DOHH2 (cell line): ENCODE measurements around the gene MAP1LC3A.

Source experiments
- H3F3A ChIP-seq: fragments of 200-600 bp; sonication (generic), shearing (Covaris generic); 2 replicates; pipeline ENCODE4 v1.6.0; 2016; ENCODE audit warnings: antibody characterized with exemption, mild to moderate bottlenecking; ENCODE audit not compliant: control insufficient read depth, insufficient read depth
- H3K27ac ChIP-seq: fragments of 200-600 bp; sonication (generic); 2 replicates; pipeline ENCODE4 v1.5.1; 2014; ENCODE audit warnings: low read depth, mild to moderate bottlenecking, low read length, moderate library complexity
- H3K27me3 ChIP-seq: fragments of 200-600 bp; sonication (generic); 2 replicates; pipeline ENCODE4 v1.6.1; 2014; ENCODE audit warnings: mild to moderate bottlenecking, low read length, mixed read lengths; ENCODE audit not compliant: control insufficient read depth
- H3K36me3 ChIP-seq: fragments of 200-600 bp; sonication (generic); 2 replicates; pipeline ENCODE4 v1.6.1; 2014; ENCODE audit warnings: mild to moderate bottlenecking, low read length, moderate library complexity, mixed read lengths; ENCODE audit not compliant: control insufficient read depth
- H3K4me1 ChIP-seq: fragments of 200-600 bp; sonication (generic); 2 replicates; pipeline ENCODE4 v1.6.1; 2014; ENCODE audit warnings: mild to moderate bottlenecking, low read length, mixed read lengths; ENCODE audit not compliant: control insufficient read depth
- H3K4me2 ChIP-seq: fragments of 200-600 bp; sonication (generic); 2 replicates; pipeline ENCODE4 v1.6.0; 2014; ENCODE audit warnings: mild to moderate bottlenecking, low read length, moderate library complexity
- H3K4me3 ChIP-seq: fragments of 200-600 bp; sonication (generic); 2 replicates; pipeline ENCODE4 v1.5.1; 2014; ENCODE audit warnings: mild to moderate bottlenecking, low read length, mixed read lengths
- H3K79me2 ChIP-seq: fragments of 200-600 bp; sonication (generic); 2 replicates; pipeline ENCODE4 v1.6.1; 2014; ENCODE audit warnings: mild to moderate bottlenecking, low read length, mixed read lengths; ENCODE audit not compliant: control insufficient read depth
- H3K9me2 ChIP-seq: fragments of 200-600 bp; sonication (generic); replicated peaks from 2 replicates; pipeline ENCODE4 v1.6.1; 2014; ENCODE audit warnings: mild to moderate bottlenecking, low read length, mixed read lengths; ENCODE audit not compliant: control insufficient read depth
- H3K9me3 ChIP-seq: fragments of 200-600 bp; sonication (generic); 2 replicates; pipeline ENCODE4 v1.6.1; 2014; ENCODE audit warnings: antibody characterized with exemption, low read length, mixed read lengths; ENCODE audit not compliant: control insufficient read depth, insufficient read depth
- H4K20me1 ChIP-seq: fragments of 200-600 bp; sonication (generic); 2 replicates; pipeline ENCODE4 v1.6.0; 2014; ENCODE audit warnings: low read depth, mild to moderate bottlenecking, antibody characterized with exemption, low read length, moderate library complexity; ENCODE audit not compliant: control insufficient read depth, insufficient read depth
- EZH2phosphoT487 ChIP-seq: fragments of 200-600 bp; sonication (generic); IDR thresholded peaks from 2 replicates; pipeline ENCODE4 v1.6.1; 2017; ENCODE audit warnings: borderline replicate concordance, mild to moderate bottlenecking, antibody characterized with exemption, low read length, moderate library complexity, mixed read lengths
- TF ChIP-seq, protein P1 (sequence below): fragments of 200-600 bp; sonication (generic); IDR thresholded peaks from one replicate; pipeline ENCODE4 v1.5.1; 2014; ENCODE audit warnings: antibody characterized with exemption, mild to moderate bottlenecking, low read depth, low read length; ENCODE audit not compliant: poor library complexity, severe bottlenecking

Gene MAP1LC3A

DNA sequence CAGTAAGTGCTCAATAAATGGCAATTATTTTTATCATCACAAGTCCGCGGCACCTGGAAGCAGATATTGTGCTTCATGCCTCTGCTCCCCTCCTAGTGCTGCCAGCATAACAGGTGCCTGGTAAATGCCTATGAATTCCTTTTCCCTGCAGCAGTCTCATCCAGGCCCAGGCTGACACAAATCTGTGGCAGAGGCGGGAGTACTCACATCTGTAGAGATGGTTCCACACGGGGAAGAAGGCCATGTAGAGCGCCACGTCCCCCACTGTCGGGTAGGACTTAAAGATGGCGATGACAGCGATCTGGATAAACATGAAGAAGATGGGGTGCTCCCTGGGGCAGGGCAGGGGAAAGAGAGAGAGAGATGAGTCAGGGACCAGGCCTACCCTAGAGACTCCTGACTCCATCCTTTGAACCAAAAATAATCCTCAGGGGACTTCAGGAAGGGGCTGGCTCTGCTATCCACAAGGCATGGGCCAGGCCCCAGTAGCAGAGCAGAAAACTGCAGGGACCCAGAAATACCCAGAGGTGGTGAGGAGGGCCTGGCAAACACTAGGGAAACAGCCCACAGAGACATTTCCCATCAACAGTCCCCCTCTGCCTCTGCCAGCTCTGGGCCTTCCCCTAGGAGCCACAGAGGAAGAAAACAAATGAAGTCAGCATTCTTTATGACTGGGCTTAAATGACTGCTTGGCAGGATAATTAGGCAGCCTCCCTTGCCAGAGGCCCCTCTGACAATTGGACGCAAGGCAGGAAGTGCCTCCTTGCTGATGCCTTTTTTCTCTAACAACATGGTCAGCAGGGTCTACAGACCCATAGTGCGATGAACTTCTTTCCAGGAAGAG is 23.0 kb downstream of the MAP1LC3A start:
- no peaks in the 10 kb centered on the region for H3F3A ChIP-seq
- H3K9me3 ChIP-seq, result peaks cover 4% of the 10 kb centered on the region; the same call in 1 of the 2 replicates
- H3K27me3 ChIP-seq, result no peaks in the 10 kb centered on the region
- H3K79me2 ChIP-seq, result no peaks in the 10 kb centered on the region
- H3K4me1 ChIP-seq, result peaks cover 13% of the 10 kb centered on the region
- H3K9me2 ChIP-seq, result no peaks in the 10 kb centered on the region
- H3K4me2 ChIP-seq, result no peak overlapping the region
- no peak overlapping the region for H3K4me3 ChIP-seq
- H3K27ac ChIP-seq, result no peak overlapping the region
- H4K20me1 ChIP-seq, result no peaks in the 10 kb centered on the region
- H3K36me3 ChIP-seq, result peaks cover 16% of the 10 kb centered on the region
- TF ChIP-seq, protein P1, sequence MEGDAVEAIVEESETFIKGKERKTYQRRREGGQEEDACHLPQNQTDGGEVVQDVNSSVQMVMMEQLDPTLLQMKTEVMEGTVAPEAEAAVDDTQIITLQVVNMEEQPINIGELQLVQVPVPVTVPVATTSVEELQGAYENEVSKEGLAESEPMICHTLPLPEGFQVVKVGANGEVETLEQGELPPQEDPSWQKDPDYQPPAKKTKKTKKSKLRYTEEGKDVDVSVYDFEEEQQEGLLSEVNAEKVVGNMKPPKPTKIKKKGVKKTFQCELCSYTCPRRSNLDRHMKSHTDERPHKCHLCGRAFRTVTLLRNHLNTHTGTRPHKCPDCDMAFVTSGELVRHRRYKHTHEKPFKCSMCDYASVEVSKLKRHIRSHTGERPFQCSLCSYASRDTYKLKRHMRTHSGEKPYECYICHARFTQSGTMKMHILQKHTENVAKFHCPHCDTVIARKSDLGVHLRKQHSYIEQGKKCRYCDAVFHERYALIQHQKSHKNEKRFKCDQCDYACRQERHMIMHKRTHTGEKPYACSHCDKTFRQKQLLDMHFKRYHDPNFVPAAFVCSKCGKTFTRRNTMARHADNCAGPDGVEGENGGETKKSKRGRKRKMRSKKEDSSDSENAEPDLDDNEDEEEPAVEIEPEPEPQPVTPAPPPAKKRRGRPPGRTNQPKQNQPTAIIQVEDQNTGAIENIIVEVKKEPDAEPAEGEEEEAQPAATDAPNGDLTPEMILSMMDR, result no peak
- TF ChIP-seq EZH2phosphoT487, result no peak

DNA sequence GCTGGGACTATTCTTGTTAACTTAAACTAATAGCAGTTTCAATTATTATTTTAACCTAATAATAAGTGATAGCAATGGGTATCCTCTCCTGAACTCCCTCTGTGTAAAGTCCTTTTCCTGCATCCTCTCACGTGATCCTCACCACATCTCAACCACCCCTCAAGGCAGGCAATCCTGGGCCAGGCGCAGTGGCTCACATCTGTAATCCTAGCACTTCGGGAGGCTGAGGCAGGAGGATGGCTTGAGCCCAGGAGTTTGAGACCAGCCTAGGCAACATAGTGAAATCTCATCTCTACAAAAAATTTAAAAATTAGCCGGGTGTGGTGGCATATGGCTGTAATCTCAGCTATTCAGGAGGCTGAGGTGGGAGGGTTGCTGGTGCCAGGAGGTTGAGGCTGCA is 23.7 kb downstream of the MAP1LC3A start:
- no peak overlapping the region for H3K27ac ChIP-seq
- no peaks in the 10 kb centered on the region for H3F3A ChIP-seq
- H3K4me3 ChIP-seq, result no peak overlapping the region
- no peaks in the 10 kb centered on the region for H3K9me2 ChIP-seq
- H3K36me3 ChIP-seq, result peaks cover 16% of the 10 kb centered on the region
- peaks cover 13% of the 10 kb centered on the region for H3K4me1 ChIP-seq
- TF ChIP-seq, protein P1, result no peak
- TF ChIP-seq EZH2phosphoT487, result no peak
- no peaks in the 10 kb centered on the region for H4K20me1 ChIP-seq
- H3K27me3 ChIP-seq, result no peaks in the 10 kb centered on the region
- no peak overlapping the region for H3K4me2 ChIP-seq
- peaks cover 4% of the 10 kb centered on the region; the same call in 1 of the 2 replicates for H3K9me3 ChIP-seq
- no peaks in the 10 kb centered on the region for H3K79me2 ChIP-seq

DNA sequence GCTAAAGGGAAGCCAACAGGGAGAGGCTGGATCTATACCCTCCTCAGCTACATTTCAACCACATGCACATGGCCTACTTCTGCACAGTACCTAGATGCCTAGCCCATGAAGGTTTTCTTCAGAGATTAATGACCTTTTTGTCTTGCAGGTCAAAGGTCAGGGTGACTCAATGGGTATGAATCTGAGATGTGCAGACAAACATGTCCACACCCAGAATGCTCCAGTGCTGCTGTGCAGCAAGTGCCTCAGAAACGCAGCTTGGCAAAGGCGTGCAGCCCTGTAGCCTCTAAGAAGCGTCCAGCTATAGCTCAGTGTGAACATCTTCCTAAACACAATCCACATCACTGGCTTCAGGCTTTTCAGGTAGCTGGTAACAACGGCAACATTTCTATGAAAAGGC is 24.4 kb downstream of the MAP1LC3A start:
- TF ChIP-seq, protein P1, result no peak
- TF ChIP-seq EZH2phosphoT487, result no peak
- peaks cover 19% of the 10 kb centered on the region for H3K36me3 ChIP-seq
- H3K9me3 ChIP-seq, result peaks cover 4% of the 10 kb centered on the region; the same call in 1 of the 2 replicates
- no peaks in the 10 kb centered on the region for H4K20me1 ChIP-seq
- H3K27ac ChIP-seq, result no peak overlapping the region
- no peaks in the 10 kb centered on the region for H3K9me2 ChIP-seq
- no peak overlapping the region for H3K4me2 ChIP-seq
- peaks cover 13% of the 10 kb centered on the region for H3K4me1 ChIP-seq
- H3K79me2 ChIP-seq, result no peaks in the 10 kb centered on the region
- no peaks in the 10 kb centered on the region for H3K27me3 ChIP-seq
- no peak overlapping the region for H3K4me3 ChIP-seq
- H3F3A ChIP-seq, result no peaks in the 10 kb centered on the region
